HG03039 (cell line): ENCODE results near the gene MAPK9.
"Not testable (repeated sequence)": the region's sequence is repeated elsewhere in the genome, so short reads cannot be mapped to it uniquely, and the experiment has no call there.

ENCODE experiments used
- ATAC-seq: cut with Tn5 transposase; IDR thresholded peaks from one replicate; pipeline ENCODE4 v1.9.1; 2021; ENCODE audit warnings: mild to moderate bottlenecking, moderate library complexity; ENCODE audit not compliant: unreplicated experiment

The MAPK9 gene

GRCh38 chr5:180238631-180239030, 53.3 kb downstream of the MAPK9 start:
- ATAC-seq = no peak

DNA sequence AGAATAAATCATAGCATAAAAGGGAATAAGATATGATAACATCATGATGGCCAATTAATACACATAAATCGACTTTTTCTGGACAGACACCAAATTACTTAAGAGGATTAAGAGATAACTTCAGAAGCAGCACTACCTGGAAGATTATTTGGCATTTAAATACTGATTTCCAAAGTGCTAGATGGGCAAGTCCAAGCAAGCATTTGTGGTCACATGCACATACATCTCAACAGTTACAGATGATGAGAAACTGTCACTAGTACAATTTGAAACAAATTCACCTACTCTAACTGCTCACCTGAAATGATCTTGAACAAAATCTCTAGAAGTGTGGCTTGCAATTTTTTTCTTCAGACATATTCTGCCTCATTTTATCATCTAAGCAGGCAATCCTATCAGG, 56.0 kb downstream of the MAPK9 start:
- ATAC-seq = no peak

GRCh38 chr5:180235077-180235476, 56.8 kb downstream of the MAPK9 start:
- no peak for ATAC-seq

- ATAC-seq = no peak
Measured at GRCh38 chr5:180234271-180234670, 57.6 kb downstream of the MAPK9 start.

DNA sequence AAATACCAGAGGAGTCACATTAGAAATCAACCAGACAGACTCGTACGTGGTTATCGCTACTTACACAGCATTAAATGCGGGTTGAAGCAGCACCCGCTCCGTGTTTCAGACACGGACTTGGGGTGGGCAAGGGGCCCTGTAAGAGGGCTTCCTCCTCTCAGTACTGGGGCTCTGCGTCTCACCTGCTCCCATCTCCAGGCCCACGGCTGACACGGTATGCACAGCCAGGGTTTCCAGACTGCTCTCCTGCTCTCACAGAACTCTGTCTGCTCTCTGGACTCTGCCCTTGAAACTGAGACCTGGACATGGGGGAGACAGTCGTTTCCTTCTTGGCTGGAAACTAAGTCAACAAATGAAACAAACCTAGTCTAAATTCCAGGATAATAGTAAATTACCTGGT, 58.2 kb downstream of the MAPK9 start:
- no peak for ATAC-seq

GRCh38 chr5:180230017-180230416, 61.9 kb downstream of the MAPK9 start:
- no peak for ATAC-seq

GRCh38 chr5:180222056-180222455, 69.8 kb downstream of the MAPK9 start:
- no peak for ATAC-seq

GRCh38 chr5:180217797-180218196, 74.1 kb downstream of the MAPK9 start:
- ATAC-seq = no peak

DNA sequence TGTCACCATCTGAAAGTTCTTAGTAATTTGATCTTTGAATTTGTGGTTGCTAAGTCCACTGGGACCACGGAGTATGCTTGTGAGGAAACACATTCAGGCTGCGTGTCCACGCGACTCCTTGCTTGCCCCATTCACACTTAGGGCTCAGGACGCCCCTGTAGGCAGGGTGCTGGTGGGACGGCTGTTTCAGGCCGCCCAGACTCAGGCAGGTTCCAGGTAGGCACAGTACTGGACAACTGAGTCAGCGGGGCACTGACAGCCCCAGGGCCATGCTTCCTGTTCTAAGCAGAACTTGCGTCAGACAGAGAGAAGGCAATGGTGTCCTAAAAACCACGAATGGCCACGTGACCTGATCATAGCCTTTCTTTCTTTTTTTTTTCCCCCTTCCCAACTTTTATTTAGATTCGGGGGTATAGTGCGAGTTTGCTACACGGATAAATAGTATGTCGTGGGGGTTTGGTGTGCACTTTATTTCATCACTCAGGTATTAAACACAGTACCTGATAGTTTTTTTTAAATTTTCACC, 75.2 kb downstream of the MAPK9 start:
- ATAC-seq = no peak

- ATAC-seq = no peak
Measured at GRCh38 chr5:180215783-180216630, 75.9 kb downstream of the MAPK9 start.

GRCh38 chr5:180214870-180215770, 76.8 kb downstream of the MAPK9 start:
- no peak for ATAC-seq

DNA sequence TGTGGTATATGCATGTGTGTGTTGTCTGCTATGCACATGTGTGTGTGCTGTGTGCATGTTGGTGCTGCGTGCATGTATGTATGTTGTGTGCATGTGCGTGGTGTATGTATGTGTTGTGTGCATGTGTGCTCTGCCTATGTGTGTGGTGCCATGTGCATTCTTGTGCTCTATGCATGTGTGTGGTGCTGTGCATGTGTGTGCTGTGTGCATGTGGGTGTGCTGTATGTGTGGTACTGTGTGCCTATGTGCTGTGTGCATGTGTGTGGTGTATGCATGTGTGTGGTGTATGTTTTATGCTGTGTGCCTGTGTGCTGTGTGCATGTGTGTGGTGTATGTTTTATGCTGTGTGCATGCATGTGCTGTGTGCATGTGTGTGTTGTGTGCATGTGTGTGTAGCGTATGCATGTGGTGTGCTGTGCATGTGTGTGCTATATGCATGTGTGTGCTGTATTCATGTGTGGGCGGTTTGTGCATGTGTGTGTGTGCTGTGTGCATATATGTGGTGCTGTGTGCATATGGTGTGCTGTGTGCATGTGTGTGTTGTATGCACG, 78.2 kb downstream of the MAPK9 start:
- ATAC-seq = no peak

DNA sequence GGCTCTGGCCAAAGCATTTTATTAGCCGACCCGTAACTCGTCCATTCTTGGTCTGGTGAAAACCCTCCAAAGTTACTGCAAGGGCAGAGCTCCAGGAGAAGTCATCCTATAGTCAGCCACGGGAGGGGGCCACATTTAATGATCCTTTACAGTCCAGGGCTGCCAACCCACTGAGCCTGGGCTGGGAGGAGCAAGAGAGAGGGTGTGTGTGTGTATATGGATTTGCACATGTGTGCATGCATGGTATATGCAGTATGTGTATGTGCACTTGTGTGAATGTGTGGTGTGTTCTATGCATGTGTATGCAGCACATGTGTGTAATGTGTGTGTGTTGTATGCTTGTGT, 78.7 kb downstream of the MAPK9 start:
- no peak for ATAC-seq

DNA sequence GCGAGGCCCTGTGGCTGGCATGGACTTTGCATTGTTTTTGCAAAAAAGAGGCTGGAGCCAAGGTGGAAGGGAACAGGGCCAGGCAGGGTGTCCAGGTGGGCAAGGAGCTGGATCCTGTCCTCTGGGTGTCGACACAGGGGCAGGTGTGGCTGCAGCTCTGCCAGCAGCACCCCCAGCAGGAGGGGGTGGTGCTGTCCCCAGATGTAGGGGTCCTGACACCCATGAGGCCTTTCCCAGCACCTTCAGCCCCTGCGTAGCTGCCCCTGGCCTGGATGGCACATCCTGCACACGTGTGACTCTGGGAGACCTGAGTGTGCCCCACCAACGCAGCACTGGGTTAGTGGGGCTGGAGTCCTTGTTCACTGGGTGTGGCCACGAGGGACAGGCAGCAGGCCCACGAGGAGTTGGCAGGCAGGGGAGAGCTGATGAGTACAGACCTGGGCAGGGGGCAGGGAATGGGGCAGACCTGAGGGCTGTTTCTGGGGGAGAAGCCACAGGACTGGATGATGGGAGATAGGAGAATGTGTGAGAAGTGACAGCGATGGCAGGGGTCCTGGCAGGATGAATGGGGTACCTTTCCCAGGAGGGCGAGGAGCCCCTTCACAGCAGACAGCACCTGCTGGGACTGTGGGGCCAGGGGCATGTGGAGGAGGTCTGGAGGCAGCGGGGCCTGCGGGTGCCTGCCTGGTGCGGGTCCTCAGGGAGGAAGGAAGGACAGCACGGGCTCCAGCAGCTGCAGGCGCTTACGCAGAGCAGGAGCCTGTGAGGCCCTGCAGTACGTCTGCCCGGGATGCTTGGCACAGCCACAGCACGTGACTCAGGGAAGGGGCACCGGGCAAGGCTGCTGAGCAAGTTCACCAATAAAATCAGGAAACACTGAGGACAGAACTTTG, 79.3 kb downstream of the MAPK9 start:
- no peak for ATAC-seq

- ATAC-seq = no peak
Measured at GRCh38 chr5:180211761-180212035, 80.2 kb downstream of the MAPK9 start.

DNA sequence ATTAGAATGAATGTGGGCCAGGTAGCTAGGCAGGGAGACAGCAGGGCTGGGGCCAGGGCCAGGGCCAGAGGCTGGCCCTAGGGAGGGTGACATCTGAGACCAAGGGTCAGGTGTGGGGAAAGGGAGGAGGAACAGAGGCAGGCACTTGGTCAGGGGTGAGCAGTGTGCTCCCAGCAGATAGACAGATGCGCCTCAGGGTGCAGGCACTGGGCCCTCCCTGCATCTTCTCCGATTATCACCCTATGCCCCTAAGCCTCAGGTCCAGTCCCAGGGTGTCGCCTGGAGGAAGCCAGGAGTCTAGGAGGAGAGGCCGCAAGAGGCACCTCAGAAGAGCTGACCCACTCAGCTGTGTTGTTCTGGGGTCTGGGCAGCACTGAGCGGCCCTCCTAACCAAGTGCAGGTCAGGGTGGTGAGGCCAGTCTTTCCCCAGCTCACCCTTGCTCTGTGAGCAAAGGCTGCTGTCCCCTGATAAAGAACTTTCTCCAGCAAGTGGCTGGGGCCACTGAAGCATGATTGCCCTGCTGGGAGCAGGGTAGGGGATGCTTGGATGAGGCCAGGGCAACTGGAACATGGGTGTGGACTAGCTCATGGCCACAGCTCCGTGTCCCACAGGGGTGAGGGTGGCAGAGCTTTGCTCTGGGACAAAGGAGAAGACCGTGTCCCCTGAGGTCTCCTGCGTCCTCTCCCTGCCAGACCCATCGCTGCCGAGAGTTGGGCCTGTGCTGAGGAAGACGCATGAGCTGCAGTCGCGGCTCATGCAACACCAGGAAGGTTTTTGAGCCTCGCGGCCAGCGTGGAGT, 80.7 kb downstream of the MAPK9 start:
- ATAC-seq = no peak

DNA sequence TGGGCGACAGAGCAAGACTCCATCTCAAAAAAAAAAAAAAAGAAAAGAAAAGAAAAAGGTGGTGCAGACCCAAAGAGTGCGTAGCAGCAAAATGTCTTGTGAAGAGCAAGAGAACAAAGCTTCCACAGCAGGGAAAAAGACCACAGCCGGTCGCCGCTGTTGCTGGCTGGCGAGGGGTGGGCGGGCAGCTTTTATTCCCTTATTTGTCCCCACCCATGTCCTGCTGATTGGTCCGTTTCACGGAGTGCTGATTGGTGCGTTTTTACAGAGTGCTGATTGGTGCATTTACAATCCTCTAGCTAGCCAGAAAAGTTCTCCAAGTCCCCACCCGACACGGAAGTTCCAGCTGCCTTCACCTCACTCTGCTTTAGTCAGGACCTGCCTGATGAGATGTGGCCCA, 81.8 kb downstream of the MAPK9 start:
- not testable (repeated sequence) for ATAC-seq

DNA sequence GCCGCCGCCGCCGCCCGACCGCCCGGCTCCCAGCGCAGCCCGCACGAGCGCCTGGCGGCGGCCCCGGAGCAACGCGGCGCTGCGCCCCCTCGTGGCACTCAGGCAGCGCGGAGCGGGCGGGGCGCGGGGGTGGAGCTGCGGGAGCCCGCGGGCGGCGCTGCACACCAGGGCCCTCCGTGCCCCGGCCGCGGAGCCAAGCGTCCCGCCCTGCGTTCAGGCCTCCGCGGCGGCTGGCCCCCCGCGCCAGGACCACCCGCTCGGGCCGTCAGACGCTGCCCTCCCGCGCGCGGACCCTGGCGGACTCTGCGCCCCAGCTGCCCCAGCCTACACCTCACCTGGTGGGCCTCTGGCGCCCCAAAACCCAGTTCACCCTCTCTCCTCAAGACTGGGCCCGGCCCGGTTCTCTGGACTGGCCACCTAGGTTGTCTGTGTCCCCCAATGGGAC, 82.7 kb downstream of the MAPK9 start, which contains the start of gene RASGEF1C:
TSS of gene RASGEF1C (minus strand) at position 75 of the 445 bp plus-strand sequence. CDS start 71,159 bp downstream, outside the sequence.
- no peak for ATAC-seq

DNA sequence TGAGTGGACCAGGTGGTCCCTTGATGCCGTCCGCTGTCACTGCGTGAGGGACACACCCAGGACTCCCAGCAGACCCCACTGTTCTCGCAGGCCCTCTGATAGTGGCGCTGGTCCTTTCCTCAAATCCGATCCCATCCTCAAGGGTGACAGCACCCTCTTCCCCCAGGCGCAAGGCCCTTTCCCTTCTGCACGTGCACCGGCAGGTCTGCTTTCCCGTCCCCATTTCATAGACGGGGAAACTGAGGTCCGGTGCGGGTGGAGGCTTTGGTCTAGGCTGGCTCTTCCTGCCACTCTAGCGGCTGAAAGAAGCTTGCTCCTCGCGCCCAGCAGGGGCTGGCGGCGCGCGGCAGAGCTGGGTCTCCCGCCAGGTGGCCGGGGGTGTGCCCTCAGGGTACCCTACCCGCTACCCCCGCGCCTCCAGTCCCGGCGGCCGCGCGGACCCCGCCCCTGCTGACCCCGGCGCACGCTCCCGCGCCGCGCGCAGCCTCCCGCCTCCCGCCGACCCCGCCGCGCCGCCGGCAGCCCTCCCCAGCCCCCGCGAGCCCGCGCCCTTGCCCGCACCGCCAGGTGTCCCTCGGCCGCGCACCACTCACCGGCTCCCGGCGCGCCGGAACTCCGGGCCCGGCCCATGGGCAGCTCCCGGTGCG, 83.3 kb downstream of the MAPK9 start:
- ATAC-seq = no peak
